Measurements from ENCODE around the gene KAT8.
"Not testable (repeated sequence)": the region's sequence is repeated elsewhere in the genome, so short reads cannot be mapped to it uniquely, and the experiment has no call there.

The KAT8 gene

DNA sequence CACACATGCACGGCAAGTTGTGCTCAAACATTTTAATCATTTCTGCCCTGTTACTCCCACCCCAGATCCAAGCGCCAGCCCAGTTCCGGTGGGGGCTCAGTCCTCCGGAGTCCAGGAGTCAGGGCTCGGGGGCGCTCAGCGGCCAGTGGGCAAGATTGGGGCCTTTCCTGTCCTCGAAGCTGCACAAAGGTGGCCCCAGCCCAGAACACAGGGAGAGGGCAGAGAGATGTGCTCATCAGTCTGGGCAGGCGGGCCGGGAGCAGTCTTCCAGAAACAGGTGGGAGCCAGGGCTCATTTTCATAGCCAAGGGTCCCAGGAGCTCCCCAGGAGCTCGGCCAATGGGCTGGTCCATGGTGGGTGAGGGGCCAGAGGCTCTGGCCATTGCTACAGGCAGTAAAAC is 14.0 kb downstream of the KAT8 start:
- ATAC-seq = no peak
- H3K27me3 Mint-ChIP-seq = no peaks in the 10 kb centered on the region
- H3K4me3 Mint-ChIP-seq = no peak overlapping the region
- H3K27ac Mint-ChIP-seq = no peak overlapping the region
- H3K36me3 Mint-ChIP-seq = peaks cover 28% of the 10 kb centered on the region
- no peaks in the 10 kb centered on the region for H3K4me1 Mint-ChIP-seq
- H3K9me3 Mint-ChIP-seq = no peaks in the 10 kb centered on the region

DNA sequence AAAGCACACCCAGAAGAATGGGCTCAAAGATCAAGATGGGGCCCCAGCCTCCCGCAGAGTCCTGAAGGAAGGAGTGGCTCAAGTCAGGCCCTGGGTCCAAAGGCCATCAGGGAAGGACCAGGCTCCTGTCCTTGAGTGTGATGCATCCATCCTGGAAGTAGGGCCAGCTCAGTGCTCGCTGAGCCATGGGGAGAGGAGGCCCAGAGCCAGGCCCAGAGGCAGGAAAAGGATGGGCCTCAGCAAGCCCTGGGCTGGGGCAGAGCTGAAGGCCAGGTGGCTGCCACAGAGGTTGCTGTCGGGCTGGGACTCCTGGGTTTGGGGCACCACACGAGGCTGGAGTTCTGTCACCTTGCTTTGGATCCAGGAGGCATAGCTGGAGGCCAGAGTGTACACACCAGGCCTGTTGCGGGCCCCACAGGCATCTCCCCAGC is 14.4 kb downstream of the KAT8 start:
- no peak for ATAC-seq
- Mint-ChIP-seq H3K4me1 (no peaks in the 10 kb centered on the region), H3K9me3 (no peaks in the 10 kb centered on the region), H3K27me3 (no peaks in the 10 kb centered on the region), H3K36me3 (peaks cover 27% of the 10 kb centered on the region), H3K4me3 (no peak overlapping the region), H3K27ac (no peak overlapping the region)

DNA sequence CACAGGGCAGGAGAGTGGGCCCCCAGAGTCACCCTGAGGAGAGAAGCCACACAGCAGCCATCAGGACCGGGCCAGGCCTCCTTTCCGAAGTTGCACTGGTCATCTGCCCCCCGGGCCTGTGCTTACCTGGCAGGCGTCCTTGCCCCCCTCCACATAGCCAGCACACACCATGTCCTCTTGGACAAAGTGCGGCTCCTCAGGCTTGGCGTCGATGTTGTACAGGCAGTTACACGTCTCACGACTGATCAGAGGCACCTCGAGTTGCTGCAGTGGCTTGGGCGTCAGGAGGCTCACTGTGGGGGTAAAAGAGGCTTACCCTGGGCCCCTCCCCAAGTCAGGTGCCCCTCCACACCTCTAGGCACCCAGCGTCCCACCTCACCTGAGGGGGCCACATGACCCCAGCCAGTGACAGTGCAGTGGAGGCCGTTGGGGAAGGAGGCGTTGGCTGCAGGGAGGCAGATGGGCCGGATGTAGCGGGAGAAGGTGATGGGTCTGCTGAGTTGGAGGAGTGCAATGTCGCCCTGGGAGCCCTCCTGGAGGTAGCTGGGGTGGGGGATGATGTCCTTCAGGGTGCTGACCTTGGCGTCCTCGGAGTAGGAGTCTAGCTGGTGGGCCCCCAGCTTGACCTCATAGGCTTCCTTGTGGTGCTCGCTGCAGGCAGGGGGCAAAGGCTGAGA is 15.0 kb downstream of the KAT8 start:
- ATAC-seq = no peak
- Mint-ChIP-seq H3K36me3 (peaks cover 26% of the 10 kb centered on the region), H3K4me3 (no peak overlapping the region), H3K27ac (no peak overlapping the region), H3K4me1 (no peaks in the 10 kb centered on the region), H3K27me3 (no peaks in the 10 kb centered on the region), H3K9me3 (no peaks in the 10 kb centered on the region)

DNA sequence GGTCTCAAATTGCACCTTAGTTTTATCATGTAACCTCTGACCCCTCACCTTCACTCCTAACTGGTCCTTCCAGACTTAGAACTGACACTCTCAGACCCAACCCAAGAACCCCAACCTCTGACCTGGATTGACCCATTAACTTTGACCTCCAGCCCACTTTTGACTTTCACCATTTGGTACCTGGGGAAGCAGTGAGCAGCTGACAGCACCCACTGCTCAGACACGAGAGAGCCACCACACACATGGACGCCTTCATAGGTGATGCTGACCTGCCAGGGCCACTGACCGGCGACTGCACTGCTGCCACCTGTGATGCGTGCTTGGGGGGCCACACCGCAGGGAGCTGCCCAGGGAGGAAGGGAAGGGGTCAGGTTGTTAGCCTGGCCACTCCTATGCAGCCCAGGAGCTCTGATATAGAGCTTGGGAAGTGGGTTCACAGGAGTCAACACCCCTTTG is 15.6 kb downstream of the KAT8 start:
- Mint-ChIP-seq H3K4me3 (no peak overlapping the region), H3K4me1 (no peaks in the 10 kb centered on the region), H3K9me3 (no peaks in the 10 kb centered on the region), H3K27me3 (no peaks in the 10 kb centered on the region), H3K27ac (no peak overlapping the region), H3K36me3 (peaks cover 19% of the 10 kb centered on the region)
- no peak for ATAC-seq

DNA sequence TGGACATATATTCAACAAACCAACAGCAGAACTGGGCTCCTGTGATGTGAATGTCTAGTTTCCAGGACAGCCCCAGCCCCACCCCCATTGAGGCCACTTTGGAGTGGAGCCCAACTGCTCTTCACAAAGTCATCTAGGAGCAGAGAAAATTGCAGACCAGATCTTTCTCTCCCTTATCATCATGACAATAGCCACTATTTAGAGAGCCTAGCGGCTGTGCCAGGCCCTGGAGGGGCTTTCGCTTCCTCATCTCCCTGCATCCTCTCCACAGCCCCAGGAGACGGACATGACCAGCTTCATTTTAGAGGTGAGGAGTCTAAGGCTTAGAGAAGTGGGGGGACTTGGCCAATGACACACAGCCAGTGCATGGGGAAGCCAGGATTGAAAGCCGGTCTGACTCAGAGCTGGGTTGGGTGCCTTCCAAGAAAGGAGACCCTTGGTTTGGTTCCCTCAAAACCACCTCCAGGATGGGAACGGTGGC is 16.7 kb downstream of the KAT8 start:
- Mint-ChIP-seq H3K4me3 (no peak overlapping the region), H3K27me3 (no peaks in the 10 kb centered on the region), H3K9me3 (no peaks in the 10 kb centered on the region), H3K27ac (no peak overlapping the region), H3K4me1 (no peaks in the 10 kb centered on the region), H3K36me3 (peaks cover 19% of the 10 kb centered on the region)
- no peak for ATAC-seq

DNA sequence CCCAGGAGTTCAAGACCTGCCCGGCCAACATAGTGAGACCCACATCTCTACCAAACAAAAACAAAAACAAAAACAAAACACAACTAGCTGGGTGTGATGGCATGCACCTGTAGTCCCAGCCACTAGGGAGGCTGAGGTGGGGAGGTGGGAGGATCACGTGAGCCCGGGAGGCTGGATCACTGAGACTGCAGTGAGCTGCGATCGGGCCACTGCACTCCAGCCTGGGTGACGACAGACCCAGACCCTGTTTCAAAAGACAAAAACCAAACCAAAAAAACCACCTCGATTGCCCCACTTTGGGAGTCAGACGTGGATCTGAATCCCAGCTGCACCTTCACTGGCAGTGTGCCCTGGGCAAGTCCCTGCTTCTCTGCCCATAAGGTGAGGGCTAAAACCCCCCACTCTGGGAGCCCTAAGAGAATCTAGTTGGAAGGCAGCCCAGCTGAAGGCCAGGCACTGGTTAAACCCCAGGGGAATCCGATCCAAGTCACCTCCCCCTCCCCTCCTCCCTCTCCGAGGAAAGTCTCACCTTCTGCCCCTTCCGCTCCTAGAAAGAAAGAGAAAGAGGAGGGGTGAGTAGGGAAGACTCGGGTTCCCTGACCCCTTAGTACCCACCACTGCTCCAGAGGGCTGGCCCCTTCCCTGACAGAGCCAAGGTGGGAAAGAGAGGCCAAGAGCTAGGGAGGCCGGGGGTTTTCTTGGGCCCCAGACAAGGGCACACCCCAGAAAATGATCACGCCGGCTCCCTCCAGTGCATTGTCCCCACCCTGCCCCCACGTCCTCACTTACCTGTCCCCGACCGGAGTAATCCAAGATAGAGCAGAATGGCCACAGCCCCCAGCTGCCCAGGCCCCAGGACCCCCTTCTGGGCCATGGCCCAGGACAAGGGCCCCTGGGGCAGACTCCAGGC is 17.4 kb downstream of the KAT8 start:
- Mint-ChIP-seq H3K4me1 (no peaks in the 10 kb centered on the region), H3K27ac (no peak overlapping the region), H3K27me3 (no peaks in the 10 kb centered on the region), H3K9me3 (no peaks in the 10 kb centered on the region), H3K4me3 (no peak overlapping the region), H3K36me3 (peaks cover 19% of the 10 kb centered on the region)
- no peak for ATAC-seq

DNA sequence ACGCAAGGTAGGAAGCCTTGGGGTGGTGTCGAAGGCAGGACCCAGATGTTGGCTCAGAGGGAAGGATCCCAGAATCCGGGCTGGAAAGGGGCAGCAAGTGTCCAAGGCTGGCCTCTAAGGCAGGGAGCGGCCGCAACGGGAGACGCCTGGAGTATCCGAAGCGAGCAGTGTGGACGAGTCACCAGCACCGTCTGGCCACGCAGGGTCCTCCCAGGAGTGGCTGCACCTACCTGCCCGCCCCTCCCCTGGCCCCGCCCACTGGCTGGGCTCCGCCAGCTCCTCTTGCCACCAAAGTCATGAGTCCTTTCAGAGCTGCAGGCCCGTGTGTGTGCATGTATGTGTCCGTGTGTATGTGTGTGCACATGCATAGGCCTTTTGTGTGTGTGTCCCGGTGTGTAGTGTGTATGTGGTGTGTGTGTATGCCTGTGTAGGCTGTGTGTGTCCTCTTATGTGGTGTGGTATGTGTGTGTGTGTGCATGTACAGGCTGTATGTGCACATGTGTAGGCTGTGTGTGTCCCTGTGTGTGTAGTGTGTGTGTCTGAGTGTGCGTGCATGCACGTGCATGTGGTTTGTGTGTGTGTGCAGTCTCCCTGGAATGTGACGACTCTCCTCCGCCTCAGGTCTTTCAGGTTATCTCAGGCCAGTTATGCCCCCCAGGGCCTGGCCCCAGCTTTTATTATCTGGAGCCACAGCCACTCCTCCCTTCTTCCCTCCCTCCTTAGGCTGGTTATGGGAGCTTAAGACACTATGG is 18.2 kb downstream of the KAT8 start, which contains the start of gene PRSS8:
PRSS8 (minus strand) TSS at position 193 of the 752 bp plus-strand sequence. CDS start 229 bp downstream, outside the sequence.
- H3K9me3 Mint-ChIP-seq = no peaks in the 10 kb centered on the region
- no peaks in the 10 kb centered on the region for H3K4me1 Mint-ChIP-seq
- H3K4me3 Mint-ChIP-seq = no peak within 1 kb of the TSS
- ATAC-seq = no peak
- no peaks in the 10 kb centered on the region for H3K27me3 Mint-ChIP-seq
- H3K36me3 Mint-ChIP-seq = peaks cover 13% of the 10 kb centered on the region
- H3K27ac Mint-ChIP-seq = no peak within 1 kb of the TSS

DNA sequence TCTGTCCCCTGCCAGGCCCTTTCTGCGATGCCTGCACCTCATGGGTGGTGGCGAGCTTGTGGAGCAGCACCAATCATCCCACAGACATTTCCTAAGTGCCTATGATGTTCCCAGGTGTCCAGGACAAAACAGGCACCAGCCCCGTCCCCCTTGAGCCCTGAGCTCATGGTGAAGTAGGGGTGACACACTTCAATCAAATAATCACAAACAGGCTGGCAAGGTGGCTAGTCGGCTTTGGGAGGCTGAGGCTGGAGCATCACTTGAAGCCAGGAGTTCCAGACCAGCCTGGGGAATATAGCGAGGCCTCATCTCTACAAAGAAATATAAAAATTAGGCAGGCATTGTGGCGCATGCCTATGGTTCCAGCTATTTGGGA is 18.8 kb downstream of the KAT8 start:
- no peaks in the 10 kb centered on the region for H3K27me3 Mint-ChIP-seq
- H3K27ac Mint-ChIP-seq = no peak overlapping the region
- no peak overlapping the region for H3K4me3 Mint-ChIP-seq
- H3K36me3 Mint-ChIP-seq = peaks cover 7% of the 10 kb centered on the region
- no peak for ATAC-seq
- no peaks in the 10 kb centered on the region for H3K9me3 Mint-ChIP-seq
- H3K4me1 Mint-ChIP-seq = no peaks in the 10 kb centered on the region

DNA sequence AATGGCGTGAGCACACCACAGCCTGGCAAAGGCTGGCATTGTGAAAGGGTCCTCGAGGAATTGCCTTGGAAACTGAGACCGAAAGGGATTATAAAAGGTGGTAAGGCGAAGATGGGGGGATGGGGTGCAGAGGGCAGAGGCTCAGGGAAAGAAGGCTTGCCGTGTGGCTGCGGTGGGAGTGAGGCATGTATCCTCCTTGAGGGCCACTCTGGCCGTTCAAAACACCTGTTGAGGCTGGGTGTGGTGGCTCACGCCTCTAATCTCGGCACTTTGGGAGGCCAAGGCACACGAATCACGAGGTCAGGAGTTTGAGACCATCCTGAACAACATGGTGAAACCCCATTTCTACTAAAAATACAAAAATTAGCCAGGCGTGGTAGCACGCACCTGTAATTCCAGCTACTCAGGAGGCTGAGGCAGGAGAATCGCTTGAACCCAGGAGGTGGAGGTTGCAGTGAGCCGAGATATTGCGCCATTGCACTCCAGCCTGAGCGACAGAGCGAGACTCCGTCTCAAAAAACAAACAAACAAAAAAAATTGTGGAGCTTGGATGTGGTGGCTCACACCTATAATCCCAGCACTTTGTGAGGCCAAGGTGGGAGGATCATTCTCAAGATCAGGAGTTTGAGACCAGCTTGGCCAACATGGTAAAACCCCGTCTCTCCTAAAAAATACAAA is 19.5 kb downstream of the KAT8 start:
- H3K9me3 Mint-ChIP-seq, H3K27me3 Mint-ChIP-seq, H3K27ac Mint-ChIP-seq, H3K36me3 Mint-ChIP-seq, H3K4me3 Mint-ChIP-seq, ATAC-seq, H3K4me1 Mint-ChIP-seq: not testable (repeated sequence)

DNA sequence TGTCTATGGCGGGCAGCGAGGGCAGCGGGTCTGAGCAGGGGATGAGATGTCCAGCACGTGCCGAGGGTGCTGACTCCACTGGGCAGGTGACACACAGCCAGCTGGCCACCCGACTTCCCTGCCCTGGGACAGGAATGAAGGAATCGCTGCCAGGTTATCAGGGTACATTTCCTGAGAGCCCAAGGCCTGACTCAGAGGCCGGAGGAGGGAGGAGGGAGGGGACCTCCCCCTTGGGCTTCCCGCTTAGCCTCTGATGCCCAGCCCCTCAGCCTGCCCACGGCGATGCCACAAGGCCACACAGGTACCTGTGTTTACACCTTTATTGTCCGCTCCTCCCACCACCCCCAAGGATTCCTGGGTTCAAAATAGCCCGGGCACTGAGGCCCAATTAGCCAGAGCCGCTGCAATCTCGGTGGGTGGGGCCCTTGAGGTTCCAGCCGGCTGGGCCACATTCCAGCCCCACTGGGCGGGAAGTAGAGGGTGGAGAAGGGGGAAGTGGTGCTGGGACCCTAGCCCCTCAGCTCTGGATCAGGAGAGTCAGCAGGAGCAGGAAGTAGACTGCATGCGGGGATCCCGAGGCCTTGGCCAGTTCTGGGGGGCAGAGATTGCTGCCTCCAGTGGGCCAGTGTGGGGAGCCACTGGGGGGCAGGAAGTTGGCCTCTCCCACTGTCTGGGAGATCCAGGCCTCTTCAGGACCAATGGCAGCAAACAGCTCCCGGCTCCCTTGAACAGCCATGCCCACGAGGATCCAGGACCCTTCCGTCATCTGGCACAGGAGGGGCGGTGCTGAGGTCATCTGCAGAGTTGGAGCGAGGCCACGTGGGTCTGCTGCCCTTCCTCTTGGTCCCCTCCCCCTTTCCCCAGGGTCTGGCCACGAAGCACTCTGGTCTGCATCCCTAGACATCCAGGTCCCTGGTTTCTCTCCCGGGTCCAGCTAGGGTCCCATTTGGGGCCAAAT is 21.4 kb downstream of the KAT8 start:
- Mint-ChIP-seq H3K9me3 (no peaks in the 10 kb centered on the region), H3K4me1 (peaks cover 17% of the 10 kb centered on the region), H3K36me3 (no peaks in the 10 kb centered on the region), H3K4me3 (no peak overlapping the region), H3K27ac (no peak overlapping the region), H3K27me3 (no peaks in the 10 kb centered on the region)
- ATAC-seq = no peak

DNA sequence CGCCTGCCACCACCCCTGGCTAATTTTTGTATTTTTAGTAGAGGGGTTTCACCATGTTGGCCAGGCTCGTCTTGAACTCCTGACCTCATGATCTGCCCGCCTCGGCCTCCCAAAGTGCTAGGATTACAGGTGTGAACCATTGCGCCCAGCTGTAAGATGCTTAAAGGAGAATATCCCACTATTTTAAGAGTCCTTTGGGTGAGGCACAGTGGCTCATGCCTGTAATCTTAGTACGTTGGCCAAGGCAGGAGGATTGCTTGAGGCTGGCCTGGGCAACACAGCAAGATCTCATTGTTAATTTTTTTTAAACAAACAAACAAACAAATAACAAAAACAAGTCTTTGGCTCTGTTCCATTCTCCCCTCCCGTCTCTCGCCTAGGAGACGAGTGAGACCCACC is 23.6 kb downstream of the KAT8 start:
- not testable (repeated sequence) for H3K27me3 Mint-ChIP-seq, H3K4me3 Mint-ChIP-seq, H3K36me3 Mint-ChIP-seq, H3K9me3 Mint-ChIP-seq, ATAC-seq
- H3K27ac Mint-ChIP-seq = peak overlapping the region; percentile 47
- H3K4me1 Mint-ChIP-seq = peaks cover 21% of the 10 kb centered on the region

DNA sequence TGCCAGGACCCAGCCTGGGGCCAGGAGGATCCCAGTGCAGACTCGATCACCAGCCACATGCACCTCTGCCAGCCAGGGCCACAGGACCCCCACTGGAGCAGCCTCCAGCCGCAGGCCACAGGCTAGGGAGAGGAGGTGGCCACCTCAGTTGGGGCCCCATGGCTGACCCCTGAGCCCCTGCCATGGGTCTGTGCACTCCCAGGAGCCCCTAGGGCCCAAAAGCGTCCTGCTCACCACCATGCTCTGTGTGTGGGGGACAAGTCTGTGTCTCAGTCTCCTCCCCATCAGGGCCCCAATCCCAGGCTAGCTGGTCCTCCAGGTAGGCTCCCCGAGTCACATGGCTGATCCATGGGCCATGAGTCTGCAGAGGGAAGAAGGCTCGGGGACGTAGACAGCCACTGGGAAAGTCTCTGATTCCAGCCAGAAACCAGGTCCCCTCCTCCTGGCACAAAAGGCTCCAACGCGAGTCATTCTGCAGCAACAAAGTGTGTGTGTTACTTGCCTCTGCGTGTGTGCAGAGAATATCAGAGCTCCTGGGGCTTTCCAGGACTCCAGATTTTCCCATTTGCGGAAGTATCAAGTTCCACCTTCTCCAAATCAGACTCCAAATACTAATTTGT is 24.1 kb downstream of the KAT8 start:
- no peak for ATAC-seq

DNA sequence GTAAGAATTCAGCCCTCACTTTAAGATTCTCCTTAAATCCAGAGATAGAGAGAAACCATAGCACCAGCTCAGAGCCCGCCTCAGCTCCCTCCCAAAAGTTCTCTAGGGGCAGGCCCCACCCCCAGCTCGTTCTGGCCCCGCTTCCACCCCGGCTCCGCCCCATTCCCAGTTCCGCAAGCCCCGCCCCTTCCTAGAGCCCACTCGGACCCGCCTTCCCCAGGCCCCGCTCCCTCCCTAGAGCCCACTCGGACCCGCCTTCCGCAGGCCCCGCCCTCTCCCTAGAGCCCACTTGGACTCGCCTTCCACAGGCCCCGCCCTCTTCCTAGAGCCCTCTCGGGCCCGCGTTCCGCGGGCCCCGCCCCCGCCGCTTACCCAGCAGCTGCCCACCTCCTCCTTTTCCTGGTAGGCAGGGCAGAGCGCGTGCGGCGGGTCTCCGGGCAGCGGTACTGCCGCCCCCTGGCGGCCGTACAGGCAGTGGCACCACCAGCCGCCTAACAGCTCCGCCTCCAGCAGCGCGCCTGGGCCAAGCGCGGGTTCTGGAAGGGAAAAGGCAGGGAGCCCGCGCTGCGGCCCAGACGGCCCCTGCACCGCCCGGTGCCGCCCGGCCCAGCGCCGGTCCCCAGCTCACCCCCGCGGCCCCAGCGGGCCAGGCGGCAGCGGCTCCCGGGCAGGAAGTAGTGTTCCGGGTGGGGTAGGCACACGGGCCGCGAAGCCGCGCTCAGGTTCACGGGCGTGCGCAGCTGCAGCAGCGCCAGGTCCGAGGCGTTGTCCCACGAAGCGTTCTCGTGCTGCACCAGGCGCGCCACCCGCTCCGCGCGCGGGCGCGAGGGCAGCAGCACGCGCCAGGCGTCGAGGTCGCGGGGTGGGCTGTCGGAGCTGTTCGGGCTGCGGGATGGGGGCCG is 24.9 kb downstream of the KAT8 start:
- H3K27ac Mint-ChIP-seq = peak overlapping the region; percentile 47
- H3K4me3 Mint-ChIP-seq = peak overlapping the region; percentile 73
- peaks cover 10% of the 10 kb centered on the region for H3K27me3 Mint-ChIP-seq
- peak; percentile 96 for ATAC-seq
- H3K9me3 Mint-ChIP-seq = no peaks in the 10 kb centered on the region
- no peaks in the 10 kb centered on the region for H3K36me3 Mint-ChIP-seq
- peaks cover 21% of the 10 kb centered on the region for H3K4me1 Mint-ChIP-seq

More for the DNA sequence above, 24.1 kb downstream of the KAT8 start:
- Mint-ChIP-seq H3K9me3 (no peaks in the 10 kb centered on the region), H3K4me1 (peaks cover 21% of the 10 kb centered on the region), H3K27ac (peak overlapping the region; percentile 47), H3K36me3 (no peaks in the 10 kb centered on the region), H3K4me3 (peak overlapping the region; percentile 73), H3K27me3 (peaks cover 10% of the 10 kb centered on the region)

Data from stimulated activated memory B cell treated with anti-CD40 and anti-IgM and Interleukin-4, amounts not matched to agents 10 μg/mL and 1 μg/mL and 100 μg/mL, for 72 hours (primary cell).